OCI-LY7 (cell line): ENCODE data around the gene SHC1.

Experiments used
- EZH2phosphoT487 ChIP-seq: fragments of 200-600 bp; sonication (generic); IDR thresholded peaks from 2 replicates; pipeline ENCODE4 v1.6.1; 2018; ENCODE audit warnings: low read depth, borderline replicate concordance, mild to moderate bottlenecking, mixed run types, antibody characterized with exemption, low read length, moderate library complexity, mixed read lengths
- TF ChIP-seq, protein P1 (sequence below): fragments of 200-600 bp; sonication (generic); conservative IDR thresholded peaks from 2 replicates; pipeline ENCODE4 v1.5.1; 2014; ENCODE audit warnings: mild to moderate bottlenecking, antibody characterized with exemption, low read length, moderate library complexity, mixed read lengths

GRCh38 chr1:154973344-154974101 is 3.0 kb upstream of the SHC1 start:
- TF ChIP-seq, protein P1, sequence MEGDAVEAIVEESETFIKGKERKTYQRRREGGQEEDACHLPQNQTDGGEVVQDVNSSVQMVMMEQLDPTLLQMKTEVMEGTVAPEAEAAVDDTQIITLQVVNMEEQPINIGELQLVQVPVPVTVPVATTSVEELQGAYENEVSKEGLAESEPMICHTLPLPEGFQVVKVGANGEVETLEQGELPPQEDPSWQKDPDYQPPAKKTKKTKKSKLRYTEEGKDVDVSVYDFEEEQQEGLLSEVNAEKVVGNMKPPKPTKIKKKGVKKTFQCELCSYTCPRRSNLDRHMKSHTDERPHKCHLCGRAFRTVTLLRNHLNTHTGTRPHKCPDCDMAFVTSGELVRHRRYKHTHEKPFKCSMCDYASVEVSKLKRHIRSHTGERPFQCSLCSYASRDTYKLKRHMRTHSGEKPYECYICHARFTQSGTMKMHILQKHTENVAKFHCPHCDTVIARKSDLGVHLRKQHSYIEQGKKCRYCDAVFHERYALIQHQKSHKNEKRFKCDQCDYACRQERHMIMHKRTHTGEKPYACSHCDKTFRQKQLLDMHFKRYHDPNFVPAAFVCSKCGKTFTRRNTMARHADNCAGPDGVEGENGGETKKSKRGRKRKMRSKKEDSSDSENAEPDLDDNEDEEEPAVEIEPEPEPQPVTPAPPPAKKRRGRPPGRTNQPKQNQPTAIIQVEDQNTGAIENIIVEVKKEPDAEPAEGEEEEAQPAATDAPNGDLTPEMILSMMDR: peak; percentile 37; the same call in 1 of the 2 replicates
- no peak for TF ChIP-seq EZH2phosphoT487
